HepG2 (cell line): ENCODE results near the gene ANXA6. TPM values are rescaled to one million over a fixed set of nuclear protein-coding genes. Genes with fewer than 3 reads are reported as not detected.

Experiments used
- BCLAF1 ChIP-seq: fragments of 450-650 bp; IDR thresholded peaks from 2 replicates; pipeline ENCODE4 v1.6.1; 2017; ENCODE audit warnings: mild to moderate bottlenecking
- CBFB ChIP-seq: sonication (generic); formaldehyde crosslinking; IDR thresholded peaks from 2 replicates; pipeline ENCODE4 v1.4.0; 2020; ENCODE audit warnings: missing genetic modification reagents
- GATAD1 ChIP-seq: IDR thresholded peaks from 2 replicates; pipeline ENCODE4 v1.6.1; 2016; ENCODE audit warnings: missing genetic modification reagents, missing compliant biosample characterization
- HDAC1 ChIP-seq: sonication (generic); formaldehyde crosslinking; IDR thresholded peaks from 2 replicates; pipeline ENCODE4 v1.5.1; 2020; ENCODE audit warnings: mild to moderate bottlenecking, missing genetic modification reagents
- HOXD1 ChIP-seq: sonication (generic); formaldehyde crosslinking; IDR thresholded peaks from 2 replicates; pipeline ENCODE4 v1.5.0; 2020; ENCODE audit warnings: missing genetic modification reagents
- KDM2A ChIP-seq: sonication (generic); formaldehyde crosslinking; IDR thresholded peaks from 2 replicates; pipeline ENCODE4 v1.4.0; 2020; ENCODE audit warnings: low read depth, missing genetic modification reagents, borderline replicate concordance
- KIAA2018 ChIP-seq: sonication (generic); formaldehyde crosslinking; IDR thresholded peaks from 2 replicates; pipeline ENCODE4 v1.5.0; 2020; ENCODE audit warnings: mild to moderate bottlenecking, missing genetic modification reagents, borderline replicate concordance
- LCORL ChIP-seq, 2 experiments: fragments of 450-650 bp in 1 of 2; sonication (generic) in 1 of 2; formaldehyde crosslinking in 1 of 2; IDR thresholded peaks; 2 replicates each; pipeline versions ENCODE4 v1.5.0 to v1.6.1; 2017 to 2020; ENCODE audit warnings: antibody characterized with exemption in 1 of 2, missing genetic modification reagents in 1 of 2
- MNT ChIP-seq: fragments of 450-650 bp; IDR thresholded peaks from 2 replicates; pipeline ENCODE4 v1.6.1; 2016
- PATZ1 ChIP-seq: sonication (generic); formaldehyde crosslinking; IDR thresholded peaks from 2 replicates; pipeline ENCODE4 v1.4.0; 2020; ENCODE audit warnings: missing genetic modification reagents
- PHF21A ChIP-seq: sonication (generic); formaldehyde crosslinking; IDR thresholded peaks from 2 replicates; pipeline ENCODE4 v1.5.0; 2020; ENCODE audit warnings: mild to moderate bottlenecking, missing genetic modification reagents
- ZNF446 ChIP-seq: sonication (generic); formaldehyde crosslinking; IDR thresholded peaks from 2 replicates; pipeline ENCODE4 v1.5.0; 2020; ENCODE audit warnings: mild to moderate bottlenecking, missing genetic modification reagents
- ZNF510 ChIP-seq: sonication (generic); formaldehyde crosslinking; IDR thresholded peaks from 2 replicates; pipeline ENCODE4 v1.4.0; 2020; ENCODE audit warnings: low read depth, mild to moderate bottlenecking, missing genetic modification reagents
- ZSCAN9 ChIP-seq: IDR thresholded peaks from 2 replicates; pipeline ENCODE4 v1.6.1; 2016; ENCODE audit warnings: borderline replicate concordance
- polyA plus RNA-seq, 8 experiments: library from polyadenylated mRNA; depleted of rRNA in 3 of 8; stranded (reverse) in 7 of 8; unstranded in 1 of 8; fragments of >200 nt; fragmentation: Illumina TruSeq in 4 of 8; extraction: Trizol in 4 of 8; gene quantifications; 2 replicates each; pipeline versions ENCODE4 v1.2.1 to v1.2.3, GENCODE V29; 2011 to 2016; ENCODE audit warnings: low read depth in 4 of 8, missing spikeins in 1 of 8, mixed read lengths in 1 of 8; ENCODE audit not compliant: insufficient read depth in 1 of 8
- total RNA-seq, 5 experiments: library from RNA; depleted of rRNA; stranded (reverse); fragments of >200 nt; fragmentation: Illumina TruSeq; extraction: Trizol; gene quantifications; 2 replicates each; pipeline ENCODE4 v1.2.3, GENCODE V29; 2016; ENCODE audit warnings: low read depth in 1 of 5

The ANXA6 gene
- total and polyA plus RNA-seq, 2 of the 13 experiments (the other 11 are each of a cell fraction or from before 2014, with no cell fraction given) = 103 to 125 TPM

- TF ChIP-seq KIAA2018 (CRISPR knock-in tag) = no peak
- TF ChIP-seq ZSCAN9 (CRISPR knock-in tag) = peak; percentile 75; the same call in 1 of the 2 replicates
- TF ChIP-seq BCLAF1 = no peak
- TF ChIP-seq PHF21A (CRISPR knock-in tag) = peak; percentile 93
- peak; percentile 76 for TF ChIP-seq CBFB (CRISPR knock-in tag)
- peak; percentile 32; the same call in 1 of the 2 replicates for TF ChIP-seq MNT
- TF ChIP-seq ZNF446 (CRISPR knock-in tag) = 0 out of 2 replicates have a peak, but pooled peaks have one; percentile 50
- peak; percentile 75 for TF ChIP-seq KDM2A
- peak; percentile 98 for TF ChIP-seq PATZ1 (CRISPR knock-in tag)
- TF ChIP-seq HDAC1 (CRISPR knock-in tag) = peak; percentile 80
- no peak for TF ChIP-seq LCORL (IDR thresholded peaks at IDR 0.05)
- TF ChIP-seq LCORL (CRISPR knock-in tag; IDR thresholded peaks at IDR 0.05) = peak; percentile 73
- TF ChIP-seq ZNF510 (CRISPR knock-in tag) = no peak; the same call in 1 of the 2 replicates
- TF ChIP-seq HOXD1 (CRISPR knock-in tag) = peak; percentile 61
- TF ChIP-seq GATAD1 = peak; percentile 67
Measured at GRCh38 chr5:151080613-151081430, 76.8 kb downstream of the ANXA6 start, which contains the start of gene TNIP1 (continued).
